ENCODE measurements around the gene LRP5. TPM values are rescaled to one million over a fixed set of nuclear protein-coding genes. Genes with fewer than 3 reads are reported as not detected.

Gene LRP5
- total RNA-seq, 2 donors from 2014 or later, result 43.3 to 63.6 TPM

DNA sequence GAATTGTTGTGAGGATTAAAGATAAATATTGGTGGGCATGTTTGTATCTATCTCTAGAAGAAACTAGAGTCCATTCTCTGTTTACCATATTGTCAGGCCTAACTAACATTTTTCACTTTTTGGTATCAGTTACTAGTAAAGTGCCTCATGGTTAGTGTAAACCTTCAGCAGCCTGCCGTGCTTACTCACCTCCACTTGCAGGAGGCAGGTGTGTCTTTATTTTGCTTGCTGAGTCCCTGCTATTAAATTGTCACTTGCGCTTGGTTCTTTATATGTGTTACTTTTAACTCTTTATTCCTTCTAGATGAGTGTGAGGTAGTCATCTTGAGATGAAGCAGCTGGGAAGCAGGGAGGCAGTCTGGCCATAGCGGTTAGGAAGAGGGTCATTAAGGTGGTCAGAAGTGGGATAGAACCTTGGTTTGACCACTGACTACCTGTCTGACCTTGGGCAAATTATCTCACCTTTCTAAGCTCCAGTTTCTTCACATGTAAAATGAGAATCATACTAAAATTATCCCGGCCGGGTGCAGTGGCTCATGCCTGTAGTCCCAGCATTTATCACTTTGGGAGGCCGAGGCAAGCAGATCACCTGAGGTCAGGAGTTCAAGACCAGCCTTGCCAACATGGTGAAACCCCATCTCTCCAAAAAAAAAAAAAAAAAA is 169.3 kb downstream of the LRP5 start:
- intact Hi-C loops (cut with DNase I), result no loop called here
- no peak overlapping the region for H3K4me3 ChIP-seq
- H3K27ac ChIP-seq, result peak overlapping the region in 2 of 4 donors; percentile 1 to 20
- no peaks in the 10 kb centered on the region for H3K9me3 ChIP-seq
- ATAC-seq (no peak), DNase-seq (no peak)
- H3K36me3 ChIP-seq (replicated peaks in 1 of 2; ENCODE audit: insufficient read depth in 1 of 2, low read depth in 2 of 2), result no peaks in the 10 kb centered on the region
- TF ChIP-seq, protein P1, sequence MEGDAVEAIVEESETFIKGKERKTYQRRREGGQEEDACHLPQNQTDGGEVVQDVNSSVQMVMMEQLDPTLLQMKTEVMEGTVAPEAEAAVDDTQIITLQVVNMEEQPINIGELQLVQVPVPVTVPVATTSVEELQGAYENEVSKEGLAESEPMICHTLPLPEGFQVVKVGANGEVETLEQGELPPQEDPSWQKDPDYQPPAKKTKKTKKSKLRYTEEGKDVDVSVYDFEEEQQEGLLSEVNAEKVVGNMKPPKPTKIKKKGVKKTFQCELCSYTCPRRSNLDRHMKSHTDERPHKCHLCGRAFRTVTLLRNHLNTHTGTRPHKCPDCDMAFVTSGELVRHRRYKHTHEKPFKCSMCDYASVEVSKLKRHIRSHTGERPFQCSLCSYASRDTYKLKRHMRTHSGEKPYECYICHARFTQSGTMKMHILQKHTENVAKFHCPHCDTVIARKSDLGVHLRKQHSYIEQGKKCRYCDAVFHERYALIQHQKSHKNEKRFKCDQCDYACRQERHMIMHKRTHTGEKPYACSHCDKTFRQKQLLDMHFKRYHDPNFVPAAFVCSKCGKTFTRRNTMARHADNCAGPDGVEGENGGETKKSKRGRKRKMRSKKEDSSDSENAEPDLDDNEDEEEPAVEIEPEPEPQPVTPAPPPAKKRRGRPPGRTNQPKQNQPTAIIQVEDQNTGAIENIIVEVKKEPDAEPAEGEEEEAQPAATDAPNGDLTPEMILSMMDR (IDR thresholded peaks at IDR 0.05), result no peak
- no peak for TF ChIP-seq POLR2A (IDR thresholded peaks at IDR 0.05)
- 37 to 40% methylated on average over 6 of the region's 6 CpGs for WGBS, 2 donors
- peaks cover 29% of the 10 kb centered on the region for H3K4me1 ChIP-seq
- H3K27me3 ChIP-seq, result no peaks in the 10 kb centered on the region

DNA sequence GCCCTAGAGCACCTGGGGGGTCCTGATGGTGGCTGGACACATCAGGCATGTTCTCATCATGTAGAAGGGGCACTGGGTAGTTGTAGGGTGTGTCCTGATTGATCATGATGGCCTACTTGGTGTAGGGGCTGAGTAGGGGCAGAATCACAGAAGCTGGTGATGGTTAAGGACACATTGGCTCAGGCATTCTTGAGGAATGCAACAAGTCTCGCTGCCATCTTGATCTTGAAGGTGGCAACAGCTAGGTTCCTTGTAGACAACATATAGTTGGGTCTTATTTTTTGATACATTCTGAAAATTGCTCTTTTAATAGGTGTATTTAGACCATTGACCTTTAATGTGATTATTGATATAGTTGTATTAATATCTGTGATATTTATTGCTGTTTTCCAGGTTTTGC is 176.2 kb downstream of the LRP5 start:
- Histone ChIP-seq H3K27me3 (no peaks in the 10 kb centered on the region), H3K27ac (no peak overlapping the region), H3K36me3 (replicated peaks in 1 of 2; ENCODE audit: insufficient read depth in 1 of 2, low read depth in 2 of 2) (no peaks in the 10 kb centered on the region), H3K9me3 (no peaks in the 10 kb centered on the region), H3K4me1 (peaks cover 28% of the 10 kb centered on the region), H3K4me3 (no peak overlapping the region)
- WGBS, 2 donors, result 83 to 93% methylated on average over 1 of the region's 1 CpG
- intact Hi-C loops (cut with DNase I), result no loop called here
- DNase-seq (no peak), ATAC-seq (no peak)
- TF ChIP-seq POLR2A (IDR thresholded peaks at IDR 0.05), result no peak
- TF ChIP-seq, protein P1 (IDR thresholded peaks at IDR 0.05), result no peak

DNA sequence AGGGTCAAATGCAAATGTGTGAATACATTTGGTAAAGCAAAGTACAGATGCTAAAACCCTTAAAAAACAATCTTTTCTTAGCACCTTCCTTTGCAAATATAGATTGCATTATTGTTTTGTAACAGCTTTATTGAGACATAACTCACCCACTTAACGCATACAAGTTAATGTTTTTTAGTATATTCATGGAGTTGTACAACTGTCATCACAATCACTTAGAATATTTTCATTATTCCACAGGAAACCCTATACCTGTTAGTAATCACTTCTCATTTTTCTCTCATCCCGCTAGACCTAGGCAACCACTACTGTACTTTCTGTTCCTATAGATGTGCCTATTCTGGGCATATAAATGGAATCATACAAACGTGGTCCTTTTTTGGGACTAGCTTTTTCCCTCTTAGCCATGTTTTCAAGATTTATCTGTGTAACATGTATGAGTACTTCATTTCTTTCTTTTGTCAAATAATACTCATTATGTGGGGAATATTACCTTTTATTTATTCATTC is 182.9 kb downstream of the LRP5 start:
- Histone ChIP-seq H3K27ac (no peak overlapping the region), H3K4me3 (no peak overlapping the region), H3K36me3 (replicated peaks in 1 of 2; ENCODE audit: insufficient read depth in 1 of 2, low read depth in 2 of 2) (no peaks in the 10 kb centered on the region), H3K4me1 (peaks cover 40% of the 10 kb centered on the region), H3K9me3 (no peaks in the 10 kb centered on the region), H3K27me3 (no peaks in the 10 kb centered on the region)
- DNase-seq, result no peak
- TF ChIP-seq, protein P1 (IDR thresholded peaks at IDR 0.05), result no peak
- TF ChIP-seq POLR2A (IDR thresholded peaks at IDR 0.05), result no peak
- intact Hi-C loops (cut with DNase I), result no loop called here
- 64 to 68% methylated on average over 3 of the region's 3 CpGs for WGBS, 2 donors
- no peak for ATAC-seq

DNA sequence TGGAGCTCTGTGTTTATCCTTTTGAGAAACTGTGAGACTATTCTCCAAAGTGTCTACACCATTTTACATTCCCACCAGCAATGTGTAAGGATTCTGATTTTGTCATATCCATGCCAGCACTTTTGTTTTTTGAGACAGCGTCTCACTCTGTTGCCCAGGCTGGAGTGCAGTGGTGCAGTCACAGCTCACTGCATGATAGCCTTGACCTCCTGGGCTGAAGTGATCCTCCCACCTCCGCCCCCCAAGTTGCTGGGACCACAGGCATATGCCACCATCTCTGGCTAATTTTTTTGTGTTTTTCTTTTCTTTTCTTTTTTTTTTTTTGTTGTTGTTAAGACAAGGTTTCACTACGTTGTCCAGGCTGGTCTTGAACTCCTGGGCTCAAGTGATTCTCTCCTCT is 183.5 kb downstream of the LRP5 start:
- 86 to 100% methylated on average over 3 of the region's 3 CpGs for WGBS, 2 donors
- Histone ChIP-seq H3K9me3 (no peaks in the 10 kb centered on the region), H3K4me3 (no peak overlapping the region), H3K27ac (no peak overlapping the region), H3K27me3 (no peaks in the 10 kb centered on the region), H3K36me3 (replicated peaks in 1 of 2; ENCODE audit: insufficient read depth in 1 of 2, low read depth in 2 of 2) (no peaks in the 10 kb centered on the region), H3K4me1 (peaks cover 34% of the 10 kb centered on the region)
- intact Hi-C loops (cut with DNase I), result no loop called here
- DNase-seq (no peak), ATAC-seq (no peak)
- TF ChIP-seq POLR2A (IDR thresholded peaks at IDR 0.05), result no peak
- TF ChIP-seq, protein P1 (IDR thresholded peaks at IDR 0.05), result no peak

DNA sequence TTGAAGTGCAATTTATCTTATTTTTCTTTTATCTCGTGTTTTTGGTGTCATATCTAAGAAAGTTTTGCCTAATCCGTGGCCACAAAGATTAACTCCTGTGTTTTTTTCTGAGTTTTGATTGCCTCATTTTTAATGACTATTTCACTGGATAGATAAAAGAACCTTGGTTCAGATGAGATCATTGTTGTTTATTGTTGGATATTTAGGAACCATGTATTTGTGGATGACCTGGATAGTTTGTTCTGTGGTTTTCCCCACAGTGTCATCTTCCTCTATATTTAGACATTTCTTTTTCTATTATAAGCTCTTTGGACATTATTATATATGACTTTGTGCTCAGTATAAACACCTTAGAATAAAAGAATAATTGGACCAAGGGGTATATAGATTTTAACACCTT is 185.4 kb downstream of the LRP5 start:
- TF ChIP-seq POLR2A (IDR thresholded peaks at IDR 0.05), result no peak
- TF ChIP-seq, protein P1 (IDR thresholded peaks at IDR 0.05), result no peak
- H3K36me3 ChIP-seq (replicated peaks in 1 of 2; ENCODE audit: insufficient read depth in 1 of 2, low read depth in 2 of 2), result no peaks in the 10 kb centered on the region
- ATAC-seq, result no peak
- no peak for DNase-seq
- H3K4me3 ChIP-seq, result no peak overlapping the region
- WGBS, 2 donors, result 20 to 26% methylated on average over 2 of the region's 2 CpGs
- no peak overlapping the region for H3K27ac ChIP-seq
- intact Hi-C loops (cut with DNase I), result no loop called here
- peaks cover 36% of the 10 kb centered on the region for H3K4me1 ChIP-seq
- no peaks in the 10 kb centered on the region for H3K9me3 ChIP-seq
- H3K27me3 ChIP-seq, result no peaks in the 10 kb centered on the region
